Fibroblast of villous mesenchyme (primary cell): ENCODE data around the gene PARP4. TPM values are rescaled to one million over a fixed set of nuclear protein-coding genes. Genes with fewer than 3 reads are reported as not detected.
"Not testable (repeated sequence)": the region's sequence is repeated elsewhere in the genome, so short reads cannot be mapped to it uniquely, and the experiment has no call there.

ENCODE experiments used
- DNase-seq: peaks from one replicate; pipeline ENCODE4 v3.0.0-alpha.2; 2010; ENCODE audit warnings: low read depth
- H3K4me3 ChIP-seq: 2 replicates; pipeline ENCODE4 v1.5.1; 2011; ENCODE audit warnings: low read depth, mild to moderate bottlenecking, low read length
- total RNA-seq: library from RNA; depleted of rRNA; stranded (reverse); fragments of >200 nt; gene quantifications from 2 replicates; pipeline ENCODE4 v1.2.3, GENCODE V29; 2012
- TF ChIP-seq, protein P1 (sequence below): IDR thresholded peaks from 2 replicates; pipeline ENCODE4 v1.5.1; 2012; ENCODE audit warnings: low read depth, mild to moderate bottlenecking, low read length; ENCODE audit not compliant: insufficient read depth

PARP4 gene
- total RNA-seq, 1 donor: 50.5 TPM

DNA sequence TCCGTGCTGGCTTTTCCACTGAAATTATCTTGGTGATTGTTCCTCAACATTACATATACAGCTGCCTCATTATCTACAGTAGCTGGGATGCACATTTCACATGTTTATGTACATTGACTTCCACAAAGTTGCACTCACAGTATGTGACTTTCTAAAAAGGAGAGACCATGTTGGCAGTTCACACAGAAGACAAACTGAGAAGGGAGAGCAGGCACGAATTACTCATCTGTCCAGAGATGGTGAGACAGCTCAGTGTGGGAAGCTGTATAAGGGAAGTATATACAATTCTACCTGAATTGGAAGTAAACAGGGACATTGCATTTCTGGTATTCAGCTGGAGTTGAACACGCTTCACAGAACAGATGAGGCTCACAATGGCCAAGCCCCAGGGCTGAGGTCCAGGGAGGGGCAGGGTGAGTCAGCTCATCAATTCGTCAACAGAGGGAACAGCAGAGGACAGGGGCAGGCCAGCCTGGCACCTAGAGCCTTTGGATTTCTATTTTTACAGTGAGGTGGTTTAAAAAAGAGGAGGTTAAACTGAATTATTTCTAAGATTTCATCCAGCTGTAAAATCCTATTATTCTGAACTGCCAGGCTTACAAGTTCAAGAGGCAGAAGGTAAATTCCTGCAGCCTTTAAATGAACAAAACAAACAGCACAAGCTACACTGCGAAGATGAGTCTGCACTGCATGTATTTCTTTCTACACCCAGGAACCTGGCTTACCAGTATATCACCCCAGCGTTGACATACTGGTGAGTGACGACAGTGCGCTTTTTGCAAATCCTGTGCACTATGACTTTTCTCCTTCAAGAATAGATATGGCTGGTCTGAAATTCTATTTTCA, 9.8 kb downstream of the PARP4 start:
- TF ChIP-seq, protein P1, sequence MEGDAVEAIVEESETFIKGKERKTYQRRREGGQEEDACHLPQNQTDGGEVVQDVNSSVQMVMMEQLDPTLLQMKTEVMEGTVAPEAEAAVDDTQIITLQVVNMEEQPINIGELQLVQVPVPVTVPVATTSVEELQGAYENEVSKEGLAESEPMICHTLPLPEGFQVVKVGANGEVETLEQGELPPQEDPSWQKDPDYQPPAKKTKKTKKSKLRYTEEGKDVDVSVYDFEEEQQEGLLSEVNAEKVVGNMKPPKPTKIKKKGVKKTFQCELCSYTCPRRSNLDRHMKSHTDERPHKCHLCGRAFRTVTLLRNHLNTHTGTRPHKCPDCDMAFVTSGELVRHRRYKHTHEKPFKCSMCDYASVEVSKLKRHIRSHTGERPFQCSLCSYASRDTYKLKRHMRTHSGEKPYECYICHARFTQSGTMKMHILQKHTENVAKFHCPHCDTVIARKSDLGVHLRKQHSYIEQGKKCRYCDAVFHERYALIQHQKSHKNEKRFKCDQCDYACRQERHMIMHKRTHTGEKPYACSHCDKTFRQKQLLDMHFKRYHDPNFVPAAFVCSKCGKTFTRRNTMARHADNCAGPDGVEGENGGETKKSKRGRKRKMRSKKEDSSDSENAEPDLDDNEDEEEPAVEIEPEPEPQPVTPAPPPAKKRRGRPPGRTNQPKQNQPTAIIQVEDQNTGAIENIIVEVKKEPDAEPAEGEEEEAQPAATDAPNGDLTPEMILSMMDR: no peak
- no peak overlapping the region for H3K4me3 ChIP-seq
- peak; percentile 50 for DNase-seq

DNA sequence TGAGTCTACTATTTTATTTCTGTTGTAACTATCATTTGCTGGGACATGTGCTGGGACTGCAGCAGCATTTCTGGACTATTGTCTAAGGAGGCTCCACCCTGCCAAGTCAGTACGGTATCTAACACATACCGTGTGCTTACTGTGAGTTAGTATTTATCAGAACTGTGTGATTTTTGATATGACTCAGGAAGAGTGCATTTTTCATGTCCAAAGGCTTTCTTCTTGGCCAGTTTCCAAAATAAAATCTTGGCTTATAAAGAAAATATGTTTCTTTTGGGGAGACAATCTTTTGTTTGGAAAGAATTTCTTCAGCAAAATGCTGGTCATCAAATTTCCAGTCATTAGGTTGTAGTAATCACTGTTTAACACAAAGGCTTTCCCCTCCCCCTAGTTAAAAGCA, 11.6 kb downstream of the PARP4 start:
- TF ChIP-seq, protein P1: no peak
- no peak overlapping the region for H3K4me3 ChIP-seq
- peak; percentile 31 for DNase-seq

DNA sequence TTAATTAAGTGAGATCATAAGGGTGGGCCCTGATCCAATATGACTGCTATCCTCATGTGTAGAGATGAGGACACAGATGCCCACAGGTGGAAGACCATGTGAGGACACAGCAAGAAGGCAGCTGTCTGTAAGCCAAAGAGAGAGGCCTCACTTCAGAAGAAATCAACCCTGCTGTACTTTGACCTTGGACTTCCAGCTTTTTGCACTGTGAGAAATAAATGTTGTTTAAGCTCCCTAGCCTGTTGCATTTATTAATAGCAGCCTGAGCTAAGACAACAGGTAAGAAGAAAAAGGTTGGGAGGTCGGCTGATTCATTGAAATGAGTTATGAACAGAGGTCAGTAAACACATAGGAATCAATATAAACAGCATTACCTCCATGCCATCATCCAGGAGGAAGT, 14.8 kb downstream of the PARP4 start:
- DNase-seq: no peak
- TF ChIP-seq, protein P1: no peak
- no peak overlapping the region for H3K4me3 ChIP-seq

DNA sequence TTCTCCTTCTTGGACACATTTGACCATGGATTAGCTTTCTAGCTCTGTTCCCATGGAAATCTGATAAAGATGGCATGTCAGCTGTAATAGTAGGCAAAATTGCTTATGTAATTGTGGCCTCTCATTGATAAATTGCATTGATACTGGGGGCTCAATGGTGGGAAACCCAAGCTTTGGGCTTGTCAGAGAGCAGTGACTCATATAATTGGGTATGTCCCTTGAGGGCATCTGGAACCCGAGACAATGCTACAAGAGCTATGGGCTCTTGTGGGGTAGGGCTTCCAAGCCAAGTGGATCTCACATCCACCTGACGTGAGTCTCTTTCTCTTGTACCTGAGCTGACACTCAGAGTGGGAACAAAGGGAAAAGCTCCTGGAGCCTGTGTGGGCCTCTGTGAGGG, 16.3 kb downstream of the PARP4 start:
- H3K4me3 ChIP-seq, DNase-seq: not testable (repeated sequence)

DNA sequence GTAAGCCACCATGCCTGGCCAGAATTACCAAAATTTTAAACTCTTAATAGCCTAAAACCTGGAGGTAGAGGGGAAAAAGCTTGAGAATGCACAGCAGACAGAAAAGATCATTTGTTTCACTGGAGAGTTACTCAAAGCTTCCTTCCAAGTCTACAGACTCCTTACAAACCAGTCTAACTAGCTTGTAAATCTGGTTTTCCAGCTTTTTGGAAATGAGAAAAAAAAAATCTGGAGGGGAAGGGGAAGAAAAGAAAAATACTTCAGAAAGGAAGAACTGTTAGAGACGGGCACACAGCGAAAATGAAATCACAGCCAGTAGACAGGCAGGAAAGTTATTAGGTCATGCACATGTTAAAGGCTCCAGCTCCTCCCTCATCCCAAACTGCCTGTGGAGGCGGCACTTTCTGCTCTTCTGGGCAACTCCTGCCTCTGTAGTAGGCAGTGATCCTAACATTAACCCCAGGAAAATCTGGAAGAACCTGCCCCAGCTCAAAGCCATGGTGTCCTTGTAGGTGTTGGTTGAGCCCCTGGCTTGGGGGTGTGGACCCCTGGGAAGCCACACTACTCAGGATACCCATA, 17.3 kb downstream of the PARP4 start:
- DNase-seq: no peak
- TF ChIP-seq, protein P1: no peak

DNA sequence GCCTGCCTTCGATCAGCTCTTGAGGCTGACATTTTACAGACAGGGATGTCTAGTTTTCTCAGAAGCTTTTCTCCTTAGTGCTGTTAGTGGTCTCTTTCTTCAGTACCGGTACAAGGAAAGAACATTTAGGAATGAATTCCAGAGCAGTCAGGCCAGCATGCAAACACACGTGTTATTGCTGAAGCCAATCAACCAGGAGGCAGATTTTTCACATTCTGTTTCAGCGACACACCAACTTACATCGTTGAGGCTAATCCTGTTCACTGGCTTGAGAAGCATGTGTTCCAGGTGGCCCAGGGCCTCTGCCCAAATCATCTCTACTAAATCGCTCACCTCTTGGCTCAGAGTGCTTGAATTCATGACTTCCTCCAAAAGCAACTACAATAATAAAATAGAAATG, 19.2 kb downstream of the PARP4 start:
- no peak overlapping the region for H3K4me3 ChIP-seq
- TF ChIP-seq, protein P1: no peak
- DNase-seq: no peak

More for the DNA sequence above, 17.3 kb downstream of the PARP4 start:
- no peak overlapping the region for H3K4me3 ChIP-seq

DNA sequence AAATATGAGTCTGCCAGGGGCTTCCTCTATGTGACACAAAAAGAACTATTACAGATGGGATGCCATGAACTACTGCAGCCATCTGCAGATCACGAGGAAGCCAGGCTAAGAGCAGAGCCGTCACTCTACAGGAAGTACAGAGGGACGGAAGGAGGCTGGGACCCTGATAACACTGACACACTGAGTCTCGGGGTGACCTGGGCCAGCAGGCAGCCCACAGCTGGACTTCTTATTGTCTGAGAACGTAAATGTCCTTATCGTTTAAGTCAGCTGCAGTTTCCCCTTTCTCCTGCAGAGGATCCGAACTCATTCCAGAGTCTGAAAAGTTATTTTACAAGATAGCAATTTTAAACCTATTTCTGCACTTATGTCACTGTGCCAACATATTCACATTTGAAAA, 20.7 kb downstream of the PARP4 start:
- TF ChIP-seq, protein P1: peak; percentile 4
- no peak for DNase-seq
- H3K4me3 ChIP-seq: no peak overlapping the region
